K562 (cell line): Measurements from ENCODE around the gene FEM1B. TPM values are rescaled to one million over a fixed set of nuclear protein-coding genes. Genes with fewer than 3 reads are reported as not detected.

Experiments
- ATAC-seq: fragments of 200-7000 bp; cut with Tn5 transposase; 3 replicates; pipeline ENCODE4 v1.9.1; 2020; ENCODE audit warnings: moderate library complexity
- BruUV-seq: library from RNA; stranded (reverse); fragments of 400-500 nt; replicated peaks from 2 replicates; lab custom pipeline; 2021; lab: Mats Ljungman, UMichigan
- CTCF ChIA-PET: fragments of 300-600 bp; formaldehyde crosslinking; extraction: SDS; loops from one replicate; lab custom pipeline; 2021; ENCODE audit warnings: low intra/inter-chr PET ratio; lab: Yijun Ruan, JAX
- POLR2A ChIA-PET: fragments of 300-600, 350-650 bp; sonication (Branson Sonifier 250); formaldehyde crosslinking; extraction: SDS; loops from one replicate; lab custom pipeline; 2021; ENCODE audit warnings: antibody characterized with exemption, inconsistent platforms; lab: Yijun Ruan, JAX
- DNase-seq, 4 experiments: peaks; one replicate each; pipeline versions ENCODE4 v3.0.0 to v3.0.0-alpha.2; 2011 to 2018; ENCODE audit warnings: low spot score in 3 of 4, mixed read lengths in 3 of 4; ENCODE audit errors: extremely low read depth in 1 of 4
- FAIRE-seq: peaks from 2 replicates; lab custom pipeline; 2011; peaks lifted over from hg19 to GRCh38; lab: Jason Lieb, UNC
- H2AFZ ChIP-seq: 2 replicates; pipeline ENCODE4 v1.6.0; 2011; ENCODE audit warnings: low read depth, low read length, control low read depth, inconsistent platforms
- H3K27ac ChIP-seq: fragments of 200-600 bp; 3 replicates; pipeline ENCODE4 v1.8.0; 2011; ENCODE audit warnings: low read depth, mild to moderate bottlenecking, control low read depth, inconsistent platforms, low read length, moderate library complexity, mixed read lengths; ENCODE audit errors: extremely low read depth
- H3K27me3 ChIP-seq, 2 experiments: fragments of 300-600 bp in 1 of 2; 2 replicates in 1 of 2; 3 replicates in 1 of 2; pipeline versions ENCODE4 v1.6.0 to v1.8.0; 2011; ENCODE audit warnings: inconsistent platforms in 2 of 2, low read length in 2 of 2, mild to moderate bottlenecking in 1 of 2, mixed read lengths in 1 of 2, moderate library complexity in 1 of 2; ENCODE audit not compliant: control insufficient read depth in 2 of 2, insufficient read depth in 2 of 2
- H3K36me3 ChIP-seq: fragments of 300-600 bp; 3 replicates; pipeline ENCODE4 v1.8.0; 2011; ENCODE audit warnings: mild to moderate bottlenecking, low read length, inconsistent platforms; ENCODE audit not compliant: control insufficient read depth, insufficient read depth
- H3K4me1 ChIP-seq, 2 experiments: fragments of 200-600 bp in 1 of 2; replicated peaks in 1 of 2; 2 replicates in 1 of 2; 3 replicates in 1 of 2; pipeline versions ENCODE4 v1.5.1 to v1.8.0; 2011; ENCODE audit warnings: inconsistent platforms in 2 of 2, low read length in 2 of 2, mild to moderate bottlenecking in 1 of 2, mixed read lengths in 1 of 2, moderate library complexity in 1 of 2; ENCODE audit not compliant: control insufficient read depth in 2 of 2, insufficient read depth in 2 of 2
- H3K4me2 ChIP-seq: 2 replicates; pipeline ENCODE4 v1.6.1; 2011; ENCODE audit warnings: low read length, control low read depth, inconsistent platforms, mixed read lengths; ENCODE audit not compliant: insufficient read depth
- H3K4me3 ChIP-seq: fragments of 200-600 bp; sonication (generic), shearing (Covaris generic); 2 replicates; pipeline ENCODE4 v1.5.1; 2016; ENCODE audit warnings: control low read depth, inconsistent platforms
- H3K79me2 ChIP-seq: fragments of 200-600 bp; 3 replicates; pipeline ENCODE4 v1.8.0; 2011; ENCODE audit warnings: low read length, inconsistent platforms; ENCODE audit not compliant: control insufficient read depth, insufficient read depth
- H3K9ac ChIP-seq, 2 experiments: 2 replicates each; pipeline versions ENCODE4 v1.6.0 to v1.6.1; 2011; ENCODE audit warnings: low read depth in 2 of 2, low read length in 2 of 2, control low read depth in 1 of 2, inconsistent platforms in 1 of 2, mild to moderate bottlenecking in 1 of 2, mixed read lengths in 1 of 2; ENCODE audit not compliant: insufficient read depth in 1 of 2
- H3K9me1 ChIP-seq: one replicate; pipeline ENCODE4 v1.6.0; 2011; ENCODE audit warnings: inconsistent platforms, mild to moderate bottlenecking, low read length, moderate library complexity; ENCODE audit not compliant: control insufficient read depth, insufficient read depth
- H3K9me3 ChIP-seq: replicated peaks from 2 replicates; pipeline ENCODE4 v1.5.1; 2011; ENCODE audit warnings: low read depth, low read length, inconsistent platforms; ENCODE audit not compliant: control insufficient read depth, insufficient read depth
- H4K20me1 ChIP-seq: replicated peaks from 2 replicates; pipeline ENCODE4 v1.6.1; 2011; ENCODE audit warnings: low read length, inconsistent platforms, mixed read lengths; ENCODE audit not compliant: control insufficient read depth, insufficient read depth
- EGR1 ChIP-seq: fragments of 450-650 bp; conservative IDR thresholded peaks from 2 replicates; pipeline ENCODE4 v1.6.1; 2017; ENCODE audit warnings: mild to moderate bottlenecking
- HNRNPLL ChIP-seq: fragments of 200-400 bp; formaldehyde crosslinking; IDR thresholded peaks from 2 replicates; pipeline ENCODE4 v1.6.1; 2017; ENCODE audit warnings: low read length, low read depth, mild to moderate bottlenecking; ENCODE audit not compliant: poor library complexity, severe bottlenecking
- POLR2G ChIP-seq: fragments of 200-400 bp; formaldehyde crosslinking; IDR thresholded peaks from 2 replicates; pipeline ENCODE4 v1.6.1; 2017; ENCODE audit warnings: low read depth, mild to moderate bottlenecking, antibody characterized with exemption, low read length, moderate library complexity
- SP2 ChIP-seq: IDR thresholded peaks from 2 replicates; pipeline ENCODE4 v1.6.1; 2011; ENCODE audit warnings: mild to moderate bottlenecking, low read depth, low read length, moderate library complexity; ENCODE audit not compliant: poor library complexity, severe bottlenecking; ENCODE audit errors: extremely low read depth
- SRSF3 ChIP-seq: fragments of 200-400 bp; formaldehyde crosslinking; IDR thresholded peaks from 2 replicates; pipeline ENCODE4 v1.6.1; 2016; ENCODE audit warnings: mild to moderate bottlenecking, low read length, moderate library complexity; ENCODE audit not compliant: insufficient read depth
- TOE1 ChIP-seq, 2 experiments: fragments of 450-650 bp in 1 of 2; sonication (generic) in 1 of 2; formaldehyde crosslinking in 1 of 2; IDR thresholded peaks; 2 replicates each; pipeline versions ENCODE4 v1.7.1 to v1.8.0; 2016 to 2022; ENCODE audit warnings: borderline replicate concordance in 2 of 2, mild to moderate bottlenecking in 2 of 2, antibody characterized with exemption in 1 of 2, inconsistent platforms in 1 of 2, low read depth in 1 of 2, missing genetic modification reagents in 1 of 2, moderate library complexity in 1 of 2
- ZNF140 ChIP-seq: fragments of 250-450 bp; sonication (Bioruptor Pico); IDR thresholded peaks from 2 replicates; pipeline ENCODE4 v1.8.0; 2021; ENCODE audit warnings: moderate library complexity, mild to moderate bottlenecking, inconsistent platforms
- WGBS: fragments of 100-300 bp; shearing (Covaris generic); methylation state at CpG from one replicate; pipeline ENCODE4 v1.1.6; 2016; ENCODE audit warnings: low coverage, mixed read lengths; ENCODE audit not compliant: insufficient coverage; ENCODE audit errors: missing lambda C conversion rate; 5-methylcytosine and 5-hydroxymethylcytosine counted together
- in situ Hi-C: fragments of 300-500 bp; cut with MboI; formaldehyde crosslinking; loops from 4 replicates; pipeline ENCODE4 v1.15.0; 2018; ENCODE audit warnings: inconsistent platforms, mixed read lengths
- intact Hi-C: fragments of 100-400 bp; cut with micrococcal nuclease; formaldehyde crosslinking; loops from 2 replicates; pipeline ENCODE4 v1.14.2; 2022
- polyA plus RNA-seq, 8 experiments: library from polyadenylated mRNA; depleted of rRNA in 4 of 8; stranded (reverse) in 5 of 8; unstranded in 3 of 8; fragments of >200 nt; fragmentation: Nextera tagmentation in 2 of 8; fragmentation: Illumina TruSeq in 1 of 8; extraction: Ambion mirVana in 2 of 8; extraction: Trizol in 1 of 8; gene quantifications; 2 replicates each; pipeline versions ENCODE4 v1.2.1 to v1.2.3, GENCODE V29; 2011 to 2014; ENCODE audit warnings: inconsistent platforms in 1 of 8, missing spikeins in 1 of 8
- total RNA-seq, 7 experiments: library from RNA; depleted of rRNA in 6 of 7; stranded (reverse); fragments of >200 nt in 6 of 7; fragmentation: Illumina TruSeq in 2 of 7; extraction: Trizol in 2 of 7; gene quantifications; 2 replicates each; pipeline versions ENCODE4 v1.2.1 to v1.2.3, GENCODE V29; 2011 to 2021; ENCODE audit warnings: low replicate concordance in 1 of 7
- TF ChIP-seq, protein P1 (sequence below), 2 experiments: IDR thresholded peaks; 2 replicates each; pipeline ENCODE4 v1.6.1; 2011; ENCODE audit warnings: borderline replicate concordance in 1 of 2, control low read depth in 1 of 2, low read depth in 1 of 2, low read length in 1 of 2, mild to moderate bottlenecking in 1 of 2, mixed read lengths in 1 of 2, moderate library complexity in 1 of 2; ENCODE audit not compliant: insufficient read depth in 1 of 2, insufficient read length in 1 of 2, poor library complexity in 1 of 2, severe bottlenecking in 1 of 2; ENCODE audit errors: extremely low read depth in 1 of 2

Gene FEM1B
- total and polyA plus RNA-seq, 9 of the 15 experiments (the other 6 are each of a cell fraction or from before 2014, with no cell fraction given) = 5.9 to 61.6 (median 20.1) TPM

DNA sequence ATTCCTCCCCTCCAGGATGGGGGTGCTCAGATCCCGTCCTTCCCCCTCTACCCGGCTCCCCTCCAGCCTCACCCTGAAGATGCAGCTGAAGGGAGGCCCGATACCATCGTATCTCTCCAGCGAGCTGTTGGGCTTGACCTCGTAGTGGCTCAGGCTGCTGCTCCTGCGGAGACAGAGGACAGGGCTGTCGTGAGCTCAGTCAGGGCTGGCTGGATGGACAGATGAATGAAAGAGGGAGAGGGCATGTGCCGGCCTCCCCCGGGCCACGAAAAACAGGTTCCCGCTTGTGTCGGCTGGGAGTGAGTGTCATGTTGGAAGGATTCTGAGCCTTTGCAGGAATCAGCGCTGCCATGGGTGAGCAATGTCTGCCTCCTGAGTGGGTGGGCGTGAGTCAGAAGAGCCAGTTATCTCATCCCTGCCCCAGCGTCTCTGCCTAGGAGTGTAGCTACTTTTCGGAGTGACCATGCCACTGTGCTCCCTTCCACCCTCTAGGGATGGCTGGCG lies 35.2 kb downstream of the FEM1B start:
- CTCF ChIA-PET = interaction anchor here (0.5 kb wide), 1 partner anchor 812 kb away, joined by 3 read pairs; no protein-coding TSS in a partner anchor
- no peak overlapping the region for H3K4me3 ChIP-seq
- POLR2A ChIA-PET = interaction anchor here (0.6 to 1.8 kb wide), 3 partner anchors 9 to 516 kb away, joined by 3 to 7 read pairs (median 3); no protein-coding TSS in a partner anchor
- no peaks in the 10 kb centered on the region for H3K36me3 ChIP-seq
- H3K4me2 ChIP-seq = 0 out of 2 replicates have a peak overlapping the region, but pooled peaks have one; percentile 7
- TF ChIP-seq TOE1 (IDR thresholded peaks at IDR 0.05; ENCODE audit: borderline replicate concordance) (no peak), TOE1 (CRISPR knock-in tag; IDR thresholded peaks at IDR 0.05; ENCODE audit: borderline replicate concordance, low read depth) (no peak), POLR2G (no peak), EGR1 (peak; percentile 88), SRSF3 (no peak), SP2 (no peak), ZNF140 (CRISPR knock-in tag) (no peak), HNRNPLL (peak; percentile 60)
- TF ChIP-seq, protein P1, sequence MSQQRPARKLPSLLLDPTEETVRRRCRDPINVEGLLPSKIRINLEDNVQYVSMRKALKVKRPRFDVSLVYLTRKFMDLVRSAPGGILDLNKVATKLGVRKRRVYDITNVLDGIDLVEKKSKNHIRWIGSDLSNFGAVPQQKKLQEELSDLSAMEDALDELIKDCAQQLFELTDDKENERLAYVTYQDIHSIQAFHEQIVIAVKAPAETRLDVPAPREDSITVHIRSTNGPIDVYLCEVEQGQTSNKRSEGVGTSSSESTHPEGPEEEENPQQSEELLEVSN (IDR thresholded peaks at IDR 0.05; ENCODE audit: borderline replicate concordance in 1 of 2, extremely low read depth in 1 of 2, insufficient read depth in 1 of 2, insufficient read length in 1 of 2, low read depth in 1 of 2, low read length in 1 of 2, poor library complexity in 1 of 2, severe bottlenecking in 1 of 2) = peak in 1 of 2 experiments; percentile 26
- DNase-seq (peak in 1 of 4 experiments; percentile 38), FAIRE-seq (peak; percentile 23), ATAC-seq (peak; percentile 44)
- no TSS peak for BruUV-seq
- peaks cover 22 to 59% of the 10 kb centered on the region in 2 experiments for H3K27me3 ChIP-seq
- H3K4me1 ChIP-seq = peaks cover 0 to 5% of the 10 kb centered on the region in 2 experiments; a peak in 2 of 5 replicates
- no peaks in the 10 kb centered on the region for H3K9me1 ChIP-seq
- in situ Hi-C loops (no loop called here), intact Hi-C loops (no loop called here)
- WGBS = 4% methylated on average over 15 of the region's 18 CpGs
- no peak overlapping the region for H3K27ac ChIP-seq
- peak overlapping the region in 1 of 2 experiments; percentile 64; a peak in 1 of 4 replicates for H3K9ac ChIP-seq
- H3K79me2 ChIP-seq = no peaks in the 10 kb centered on the region
- H3K9me3 ChIP-seq = no peaks in the 10 kb centered on the region
- H4K20me1 ChIP-seq = peaks cover 8% of the 10 kb centered on the region; the same call in 1 of the 2 replicates
- no peak overlapping the region for H2AFZ ChIP-seq
